Caco-2 (cell line): ENCODE data around the gene RAPGEF3. TPM values are rescaled to one million over a fixed set of nuclear protein-coding genes. Genes with fewer than 3 reads are reported as not detected.

Experiments
- BruUV-seq: library from RNA; stranded (reverse); fragments of 400-500 nt; replicated peaks from 2 replicates; lab custom pipeline; 2021; lab: Mats Ljungman, UMichigan
- CTCF ChIA-PET: fragments of 300-600 bp; sonication (Branson Sonifier 250); formaldehyde crosslinking; loops from one replicate; lab custom pipeline; 2022; ENCODE audit warnings: antibody characterized with exemption; lab: Charles Lee
- POLR2A ChIA-PET: fragments of 300-600 bp; sonication (Branson Sonifier 250); formaldehyde crosslinking; loops from one replicate; lab custom pipeline; 2022; ENCODE audit warnings: antibody characterized with exemption; lab: Charles Lee
- DNase-seq, 2 experiments: peaks; one replicate each; pipeline versions ENCODE4 v3.0.0 to v3.0.0-alpha.2; 2020 to 2022
- H3K27me3 ChIP-seq: replicated peaks from 2 replicates; pipeline ENCODE4 v1.6.0; 2011; ENCODE audit warnings: low read length; ENCODE audit not compliant: control insufficient read depth, insufficient read depth
- H3K36me3 ChIP-seq: 2 replicates; pipeline ENCODE4 v1.5.1; 2011; ENCODE audit warnings: low read length; ENCODE audit not compliant: control insufficient read depth, insufficient read depth
- H3K4me1 ChIP-seq: fragments of 250-450 bp; sonication (Bioruptor Pico); 2 replicates; pipeline ENCODE4 v1.5.1; 2020; ENCODE audit warnings: mild to moderate bottlenecking
- H3K4me3 ChIP-seq: 2 replicates; pipeline ENCODE4 v1.5.1; 2011; ENCODE audit warnings: low read depth, mild to moderate bottlenecking, control low read depth, low read length
- H3K9me3 ChIP-seq: fragments of 250-450 bp; sonication (Bioruptor Pico); 2 replicates; pipeline ENCODE4 v1.5.1; 2020; ENCODE audit warnings: mild to moderate bottlenecking, moderate library complexity
- H3K27ac Mint-ChIP-seq: one replicate; pipeline ENCODE4 v1.8.0; 2022; ENCODE audit warnings: mixed read lengths; ENCODE audit not compliant: unreplicated experiment
- H3K27me3 Mint-ChIP-seq: one replicate; pipeline ENCODE4 v1.8.0; 2022; ENCODE audit warnings: mixed read lengths; ENCODE audit not compliant: insufficient read depth, unreplicated experiment
- H3K36me3 Mint-ChIP-seq: one replicate; pipeline ENCODE4 v1.8.0; 2022; ENCODE audit warnings: mild to moderate bottlenecking, mixed read lengths; ENCODE audit not compliant: insufficient read depth, unreplicated experiment
- H3K4me1 Mint-ChIP-seq: one replicate; pipeline ENCODE4 v1.8.0; 2022; ENCODE audit warnings: low read depth, mixed read lengths; ENCODE audit not compliant: unreplicated experiment
- H3K4me3 Mint-ChIP-seq: one replicate; pipeline ENCODE4 v1.8.0; 2022; ENCODE audit warnings: mild to moderate bottlenecking, moderate library complexity, mixed read lengths; ENCODE audit not compliant: unreplicated experiment
- H3K9me3 Mint-ChIP-seq: one replicate; pipeline ENCODE4 v1.8.0; 2022; ENCODE audit warnings: mixed read lengths; ENCODE audit not compliant: unreplicated experiment
- intact Hi-C: fragments of 100-400 bp; cut with micrococcal nuclease; formaldehyde crosslinking; loops from one replicate; pipeline ENCODE4 v1.10.0; 2022; ENCODE audit not compliant: unreplicated experiment
- total RNA-seq: library from RNA; stranded (reverse); gene quantifications from 2 replicates; pipeline ENCODE4 v1.2.3, GENCODE V29; 2022
- TF ChIP-seq, protein P1 (sequence below), 2 experiments: fragments of 200-600 bp in 1 of 2; IDR thresholded peaks; 1 replicate in 1 of 2; 2 replicates in 1 of 2; pipeline versions ENCODE4 v1.5.1 to v1.8.0; 2011 to 2022; ENCODE audit warnings: antibody characterized with exemption in 1 of 2, control low read depth in 1 of 2, inconsistent platforms in 1 of 2, low read depth in 1 of 2, low read length in 1 of 2, mild to moderate bottlenecking in 1 of 2, moderate library complexity in 1 of 2; ENCODE audit not compliant: insufficient read depth in 1 of 2, severe bottlenecking in 1 of 2, unreplicated experiment in 1 of 2

The RAPGEF3 gene
- total RNA-seq, 1 experiment from 2014 or later: 1.2 TPM

DNA sequence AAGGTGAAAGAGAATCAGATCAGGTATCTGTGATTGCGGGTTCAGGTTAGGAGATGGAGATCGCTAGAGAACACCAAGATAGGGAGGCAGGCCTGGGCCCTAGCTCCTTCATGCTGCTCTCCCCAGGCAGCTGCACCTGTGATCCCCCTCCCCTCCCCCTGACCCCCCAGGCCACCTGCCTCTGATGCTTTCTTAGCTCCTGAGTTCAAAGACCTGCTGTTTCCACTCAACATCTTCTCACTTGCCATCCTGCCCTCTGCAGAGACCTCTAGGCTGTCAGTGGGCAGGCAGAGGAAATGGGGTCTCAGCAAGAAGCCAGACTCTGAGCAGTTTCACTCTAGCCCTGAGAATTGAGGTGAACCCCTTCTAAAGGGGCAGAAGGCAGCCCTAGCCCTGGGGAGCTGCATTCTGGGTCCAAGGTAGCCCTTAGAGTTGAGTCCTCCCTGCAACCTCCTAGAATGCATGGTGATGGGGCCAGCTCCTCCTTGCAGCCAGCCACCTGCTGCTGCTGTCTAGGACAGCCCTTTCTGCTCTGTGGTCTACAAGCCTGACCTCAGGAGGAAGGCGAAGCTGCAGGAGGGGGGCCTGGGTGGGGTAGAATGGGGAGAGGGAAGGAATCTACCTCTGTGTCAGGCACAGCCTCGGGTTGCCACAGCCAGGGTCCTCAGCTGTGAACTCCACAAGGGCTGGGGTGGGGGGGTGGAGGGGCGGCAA lies 8.0 kb upstream of the RAPGEF3 start:
- no peak for DNase-seq
- peaks cover 32% of the 10 kb centered on the region for H3K4me1 ChIP-seq
- TF ChIP-seq, protein P1, sequence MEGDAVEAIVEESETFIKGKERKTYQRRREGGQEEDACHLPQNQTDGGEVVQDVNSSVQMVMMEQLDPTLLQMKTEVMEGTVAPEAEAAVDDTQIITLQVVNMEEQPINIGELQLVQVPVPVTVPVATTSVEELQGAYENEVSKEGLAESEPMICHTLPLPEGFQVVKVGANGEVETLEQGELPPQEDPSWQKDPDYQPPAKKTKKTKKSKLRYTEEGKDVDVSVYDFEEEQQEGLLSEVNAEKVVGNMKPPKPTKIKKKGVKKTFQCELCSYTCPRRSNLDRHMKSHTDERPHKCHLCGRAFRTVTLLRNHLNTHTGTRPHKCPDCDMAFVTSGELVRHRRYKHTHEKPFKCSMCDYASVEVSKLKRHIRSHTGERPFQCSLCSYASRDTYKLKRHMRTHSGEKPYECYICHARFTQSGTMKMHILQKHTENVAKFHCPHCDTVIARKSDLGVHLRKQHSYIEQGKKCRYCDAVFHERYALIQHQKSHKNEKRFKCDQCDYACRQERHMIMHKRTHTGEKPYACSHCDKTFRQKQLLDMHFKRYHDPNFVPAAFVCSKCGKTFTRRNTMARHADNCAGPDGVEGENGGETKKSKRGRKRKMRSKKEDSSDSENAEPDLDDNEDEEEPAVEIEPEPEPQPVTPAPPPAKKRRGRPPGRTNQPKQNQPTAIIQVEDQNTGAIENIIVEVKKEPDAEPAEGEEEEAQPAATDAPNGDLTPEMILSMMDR (IDR thresholded peaks at IDR 0.05; ENCODE audit: insufficient read depth in 1 of 2, low read depth in 1 of 2, low read length in 1 of 2, severe bottlenecking in 1 of 2, unreplicated experiment in 1 of 2): no peak
- BruUV-seq: no TSS peak
- Mint-ChIP-seq H3K9me3 (no peaks in the 10 kb centered on the region), H3K4me3 (no peak overlapping the region), H3K36me3 (no peaks in the 10 kb centered on the region), H3K27ac (no peak overlapping the region), H3K27me3 (no peaks in the 10 kb centered on the region), H3K4me1 (no peaks in the 10 kb centered on the region)
- no peak overlapping the region for H3K4me3 ChIP-seq
- no peaks in the 10 kb centered on the region for H3K9me3 ChIP-seq
- ChIA-PET CTCF (interaction anchor here (0.7 to 6.5 kb wide), 13 partner anchors 8 to 72 kb away, joined by 3 to 155 read pairs (median 7); partner anchors contain the start of genes RAPGEF3 and RPAP3), POLR2A (no interaction called here)
- intact Hi-C loops: loop anchor here (1.0 kb wide), 1 partner anchor 22 kb away; no protein-coding TSS in a partner anchor
- no peaks in the 10 kb centered on the region for H3K27me3 ChIP-seq
- H3K36me3 ChIP-seq: no peaks in the 10 kb centered on the region

DNA sequence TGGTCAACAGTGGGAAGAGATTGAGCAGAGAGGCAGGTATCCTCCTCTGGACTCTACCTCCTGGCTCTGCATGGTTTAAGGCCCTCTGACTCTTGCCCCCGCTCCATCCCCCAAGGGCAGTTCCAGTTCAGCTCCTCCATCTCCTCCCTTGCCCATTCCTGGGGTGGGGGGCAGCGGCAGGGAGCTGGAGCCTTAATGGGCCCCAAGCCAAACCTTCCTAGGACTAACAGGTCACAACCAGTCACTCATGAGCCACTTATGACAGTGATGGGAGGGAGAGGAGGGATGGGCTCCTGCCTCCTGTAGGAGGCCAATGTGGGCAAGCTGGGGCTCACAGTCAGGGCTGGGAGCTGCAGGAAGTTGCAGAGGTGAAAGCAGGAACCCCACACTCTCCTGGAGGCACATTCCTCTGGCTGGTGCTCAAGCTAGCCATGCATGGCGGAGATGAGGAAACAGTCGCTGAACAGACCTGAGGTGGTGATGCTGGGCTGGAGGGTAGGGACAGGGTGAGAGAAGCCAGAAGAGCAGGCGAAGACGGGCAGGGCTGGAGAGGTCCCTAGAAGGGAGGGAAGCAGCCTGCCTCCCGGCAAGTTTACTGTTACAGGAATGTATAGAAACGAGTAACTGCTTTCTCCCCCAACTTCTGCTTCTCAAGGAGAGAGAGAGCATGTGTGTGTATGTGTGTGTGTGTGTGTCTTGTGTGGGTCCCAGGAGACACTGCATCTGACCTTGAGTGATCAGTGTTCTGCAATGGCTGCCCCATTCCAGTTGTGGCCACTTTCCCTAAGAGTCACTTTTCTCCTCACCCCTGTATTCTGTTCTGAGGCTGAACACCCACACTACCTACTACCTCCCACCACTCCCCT lies 5.0 kb upstream of the RAPGEF3 start:
- Mint-ChIP-seq H3K4me3 (no peak overlapping the region), H3K9me3 (no peaks in the 10 kb centered on the region), H3K27ac (no peak overlapping the region), H3K4me1 (no peaks in the 10 kb centered on the region), H3K27me3 (no peaks in the 10 kb centered on the region), H3K36me3 (no peaks in the 10 kb centered on the region)
- TF ChIP-seq, protein P1 (IDR thresholded peaks at IDR 0.05; ENCODE audit: insufficient read depth in 1 of 2, low read depth in 1 of 2, low read length in 1 of 2, severe bottlenecking in 1 of 2, unreplicated experiment in 1 of 2): no peak
- no peaks in the 10 kb centered on the region for H3K36me3 ChIP-seq
- no TSS peak for BruUV-seq
- H3K4me3 ChIP-seq: no peak overlapping the region
- CTCF ChIA-PET: interaction anchor here (1.2 kb wide), 1 partner anchor 27 kb away, joined by 3 read pairs; no protein-coding TSS in a partner anchor
- no peaks in the 10 kb centered on the region for H3K9me3 ChIP-seq
- no peaks in the 10 kb centered on the region for H3K27me3 ChIP-seq
- POLR2A ChIA-PET: no interaction called here
- no peak for DNase-seq
- peaks cover 21% of the 10 kb centered on the region for H3K4me1 ChIP-seq
- intact Hi-C loops: no loop called here

DNA sequence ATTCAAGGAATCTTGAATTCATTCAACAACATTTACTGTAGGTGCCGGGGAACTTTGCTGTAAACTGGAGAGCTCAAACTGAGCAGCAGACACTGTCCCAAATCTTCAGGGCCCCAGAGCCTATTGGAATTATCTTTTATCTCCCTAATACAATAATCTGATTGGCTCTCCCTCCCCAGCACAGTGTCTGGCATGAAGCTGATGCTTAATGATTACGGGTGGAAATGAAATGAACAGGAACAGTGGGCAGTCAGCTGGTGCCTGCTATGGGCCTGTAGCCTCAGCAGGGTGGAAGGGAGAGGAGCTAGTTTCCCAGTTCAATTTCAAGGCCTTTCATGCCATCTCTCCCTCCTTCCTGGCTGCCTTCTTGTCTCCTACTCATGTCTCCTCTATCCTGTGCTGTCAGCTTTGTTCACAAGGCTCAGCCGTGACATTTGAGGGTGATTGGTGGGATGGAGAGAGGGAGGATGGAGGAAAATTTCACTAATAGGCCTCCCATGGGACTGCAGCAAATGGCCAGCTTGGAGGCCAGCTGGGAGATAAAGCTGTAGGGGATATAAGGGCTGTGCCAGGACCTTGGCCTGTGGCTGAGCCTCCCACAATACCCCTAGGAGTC lies 4.3 kb upstream of the RAPGEF3 start:
- H3K36me3 ChIP-seq: no peaks in the 10 kb centered on the region
- TF ChIP-seq, protein P1 (IDR thresholded peaks at IDR 0.05; ENCODE audit: insufficient read depth in 1 of 2, low read depth in 1 of 2, low read length in 1 of 2, severe bottlenecking in 1 of 2, unreplicated experiment in 1 of 2): no peak
- no peak for DNase-seq
- no peaks in the 10 kb centered on the region for H3K4me1 Mint-ChIP-seq
- H3K4me1 ChIP-seq: peaks cover 23% of the 10 kb centered on the region
- H3K4me3 Mint-ChIP-seq: no peak overlapping the region
- intact Hi-C loops: no loop called here
- H3K36me3 Mint-ChIP-seq: no peaks in the 10 kb centered on the region
- ChIA-PET POLR2A (no interaction called here), CTCF (interaction anchor here (1.2 kb wide), 1 partner anchor 27 kb away, joined by 3 read pairs; no protein-coding TSS in a partner anchor)
- no peak overlapping the region for H3K4me3 ChIP-seq
- no TSS peak for BruUV-seq
- H3K27me3 Mint-ChIP-seq: no peaks in the 10 kb centered on the region
- no peaks in the 10 kb centered on the region for H3K9me3 Mint-ChIP-seq
- no peaks in the 10 kb centered on the region for H3K27me3 ChIP-seq
- no peaks in the 10 kb centered on the region for H3K9me3 ChIP-seq
- H3K27ac Mint-ChIP-seq: no peak overlapping the region
